Sigmoid colon (tissue), 4 donors: Measurements from ENCODE around the gene RBM10.

Experiments
- EP300 ChIP-seq, 4 donors: sonication (generic); formaldehyde crosslinking; IDR thresholded peaks; one replicate each; pipeline ENCODE4 v1.6.1; 2017; ENCODE audit warnings: antibody characterized with exemption in 4 of 4
- POLR2A ChIP-seq, 2 donors: fragments of 450-650 bp; IDR thresholded peaks; one replicate each; pipeline ENCODE4 v1.6.1; 2016; ENCODE audit warnings: antibody characterized with exemption in 2 of 2, mild to moderate bottlenecking in 2 of 2, moderate library complexity in 2 of 2

- TF ChIP-seq EP300 (IDR thresholded peaks at IDR 0.05) (no peak), POLR2A (IDR thresholded peaks at IDR 0.05) (no peak)
Measured at GRCh38 chrX:47138171-47138570, 6.8 kb upstream of the RBM10 start.
